Suprapubic skin (tissue), 4 donors: ENCODE measurements around the gene C1orf50.

Experiments used
- CTCF ChIP-seq, 2 donors: fragments of 200-600 bp in 1 of 2; fragments of 450-650 bp in 1 of 2; sonication (generic) in 1 of 2; IDR thresholded peaks; one replicate each; pipeline ENCODE4 v1.5.1; 2016 to 2019; ENCODE audit warnings: antibody characterized with exemption in 2 of 2, mild to moderate bottlenecking in 1 of 2, moderate library complexity in 1 of 2
- EP300 ChIP-seq: sonication (generic); formaldehyde crosslinking; IDR thresholded peaks from one replicate; pipeline ENCODE4 v1.6.1; 2017; ENCODE audit warnings: antibody characterized with exemption
- POLR2A ChIP-seq, 2 donors: fragments of 450-650 bp; IDR thresholded peaks; one replicate each; pipeline ENCODE4 v1.6.1; 2017; ENCODE audit warnings: antibody characterized with exemption in 2 of 2, mild to moderate bottlenecking in 2 of 2, moderate library complexity in 2 of 2
- POLR2AphosphoS5 ChIP-seq, 3 donors: sonication (generic); formaldehyde crosslinking; IDR thresholded peaks; one replicate each; pipeline ENCODE4 v1.6.1; 2017; ENCODE audit warnings: antibody characterized with exemption in 3 of 3

GRCh38 chr1:42740851-42741580 is 26.0 kb upstream of the C1orf50 start:
- TF ChIP-seq CTCF (IDR thresholded peaks at IDR 0.05) = no peak
- TF ChIP-seq POLR2AphosphoS5 (IDR thresholded peaks at IDR 0.05) = no peak
- no peak for TF ChIP-seq POLR2A (IDR thresholded peaks at IDR 0.05)
- TF ChIP-seq EP300 = no peak
